Caco-2 (cell line): ENCODE measurements around the gene CPEB3. TPM values are rescaled to one million over a fixed set of nuclear protein-coding genes. Genes with fewer than 3 reads are reported as not detected.
"Not testable (repeated sequence)": the region's sequence is repeated elsewhere in the genome, so short reads cannot be mapped to it uniquely, and the experiment has no call there.

ENCODE experiments used
- BruUV-seq: library from RNA; stranded (reverse); fragments of 400-500 nt; replicated peaks from 2 replicates; lab custom pipeline; 2021; lab: Mats Ljungman, UMichigan
- CTCF ChIA-PET: fragments of 300-600 bp; sonication (Branson Sonifier 250); formaldehyde crosslinking; loops from one replicate; lab custom pipeline; 2022; ENCODE audit warnings: antibody characterized with exemption; lab: Charles Lee
- POLR2A ChIA-PET: fragments of 300-600 bp; sonication (Branson Sonifier 250); formaldehyde crosslinking; loops from one replicate; lab custom pipeline; 2022; ENCODE audit warnings: antibody characterized with exemption; lab: Charles Lee
- DNase-seq, 2 experiments: peaks; one replicate each; pipeline versions ENCODE4 v3.0.0 to v3.0.0-alpha.2; 2020 to 2022
- H3K27me3 ChIP-seq: replicated peaks from 2 replicates; pipeline ENCODE4 v1.6.0; 2011; ENCODE audit warnings: low read length; ENCODE audit not compliant: control insufficient read depth, insufficient read depth
- H3K36me3 ChIP-seq: 2 replicates; pipeline ENCODE4 v1.5.1; 2011; ENCODE audit warnings: low read length; ENCODE audit not compliant: control insufficient read depth, insufficient read depth
- H3K4me1 ChIP-seq: fragments of 250-450 bp; sonication (Bioruptor Pico); 2 replicates; pipeline ENCODE4 v1.5.1; 2020; ENCODE audit warnings: mild to moderate bottlenecking
- H3K4me3 ChIP-seq: 2 replicates; pipeline ENCODE4 v1.5.1; 2011; ENCODE audit warnings: low read depth, mild to moderate bottlenecking, control low read depth, low read length
- H3K9me3 ChIP-seq: fragments of 250-450 bp; sonication (Bioruptor Pico); 2 replicates; pipeline ENCODE4 v1.5.1; 2020; ENCODE audit warnings: mild to moderate bottlenecking, moderate library complexity
- H3K27ac Mint-ChIP-seq: one replicate; pipeline ENCODE4 v1.8.0; 2022; ENCODE audit warnings: mixed read lengths; ENCODE audit not compliant: unreplicated experiment
- H3K27me3 Mint-ChIP-seq: one replicate; pipeline ENCODE4 v1.8.0; 2022; ENCODE audit warnings: mixed read lengths; ENCODE audit not compliant: insufficient read depth, unreplicated experiment
- H3K36me3 Mint-ChIP-seq: one replicate; pipeline ENCODE4 v1.8.0; 2022; ENCODE audit warnings: mild to moderate bottlenecking, mixed read lengths; ENCODE audit not compliant: insufficient read depth, unreplicated experiment
- H3K4me1 Mint-ChIP-seq: one replicate; pipeline ENCODE4 v1.8.0; 2022; ENCODE audit warnings: low read depth, mixed read lengths; ENCODE audit not compliant: unreplicated experiment
- H3K4me3 Mint-ChIP-seq: one replicate; pipeline ENCODE4 v1.8.0; 2022; ENCODE audit warnings: mild to moderate bottlenecking, moderate library complexity, mixed read lengths; ENCODE audit not compliant: unreplicated experiment
- H3K9me3 Mint-ChIP-seq: one replicate; pipeline ENCODE4 v1.8.0; 2022; ENCODE audit warnings: mixed read lengths; ENCODE audit not compliant: unreplicated experiment
- CTCF ChIP-seq, 2 experiments: fragments of 200-600 bp in 1 of 2; IDR thresholded peaks; 1 replicate in 1 of 2; 2 replicates in 1 of 2; pipeline versions ENCODE4 v1.5.1 to v1.8.0; 2011 to 2022; ENCODE audit warnings: antibody characterized with exemption in 1 of 2, control low read depth in 1 of 2, inconsistent platforms in 1 of 2, low read depth in 1 of 2, low read length in 1 of 2, mild to moderate bottlenecking in 1 of 2, moderate library complexity in 1 of 2; ENCODE audit not compliant: insufficient read depth in 1 of 2, severe bottlenecking in 1 of 2, unreplicated experiment in 1 of 2
- intact Hi-C: fragments of 100-400 bp; cut with micrococcal nuclease; formaldehyde crosslinking; loops from one replicate; pipeline ENCODE4 v1.10.0; 2022; ENCODE audit not compliant: unreplicated experiment
- total RNA-seq: library from RNA; stranded (reverse); gene quantifications from 2 replicates; pipeline ENCODE4 v1.2.3, GENCODE V29; 2022

CPEB3 gene
- total RNA-seq, 1 experiment from 2014 or later: 2.3 TPM

GRCh38 chr10:92042541-92042940, 248.3 kb downstream of the CPEB3 start:
- BruUV-seq: no TSS peak
- peaks cover 21% of the 10 kb centered on the region for H3K36me3 Mint-ChIP-seq
- H3K9me3 ChIP-seq: no peaks in the 10 kb centered on the region
- peak overlapping the region; percentile 18 for H3K27ac Mint-ChIP-seq
- ChIA-PET POLR2A (no interaction called here), CTCF (no interaction called here)
- no peaks in the 10 kb centered on the region for H3K27me3 ChIP-seq
- intact Hi-C loops: no loop called here
- H3K4me1 ChIP-seq: peaks cover 9% of the 10 kb centered on the region; the same call in 1 of the 2 replicates
- DNase-seq: peak in 1 of 2 experiments; percentile 11
- peaks cover 22% of the 10 kb centered on the region for H3K4me1 Mint-ChIP-seq
- H3K9me3 Mint-ChIP-seq: no peaks in the 10 kb centered on the region
- no peaks in the 10 kb centered on the region for H3K27me3 Mint-ChIP-seq
- H3K4me3 ChIP-seq: no peak overlapping the region
- no peaks in the 10 kb centered on the region; the same call in 1 of the 2 replicates for H3K36me3 ChIP-seq
- H3K4me3 Mint-ChIP-seq: no peak overlapping the region
- TF ChIP-seq CTCF (IDR thresholded peaks at IDR 0.05; ENCODE audit: insufficient read depth in 1 of 2, low read depth in 1 of 2, low read length in 1 of 2, severe bottlenecking in 1 of 2, unreplicated experiment in 1 of 2): no peak

GRCh38 chr10:92038949-92039348, 251.9 kb downstream of the CPEB3 start:
- H3K9me3 ChIP-seq: peaks cover 18% of the 10 kb centered on the region
- no peaks in the 10 kb centered on the region for H3K27me3 ChIP-seq
- H3K36me3 Mint-ChIP-seq: peaks cover 44% of the 10 kb centered on the region
- peaks cover 7% of the 10 kb centered on the region for H3K9me3 Mint-ChIP-seq
- peaks cover 13% of the 10 kb centered on the region for H3K4me1 ChIP-seq
- DNase-seq: no peak
- ChIA-PET POLR2A (interaction anchor here (0.5 kb wide), 1 partner anchor 14 kb away, joined by 4 read pairs; no protein-coding TSS in a partner anchor), CTCF (no interaction called here)
- no TSS peak for BruUV-seq
- intact Hi-C loops: no loop called here
- no peak for TF ChIP-seq CTCF (IDR thresholded peaks at IDR 0.05; ENCODE audit: insufficient read depth in 1 of 2, low read depth in 1 of 2, low read length in 1 of 2, severe bottlenecking in 1 of 2, unreplicated experiment in 1 of 2)
- H3K27me3 Mint-ChIP-seq: no peaks in the 10 kb centered on the region
- no peaks in the 10 kb centered on the region; the same call in none of the 2 replicates for H3K36me3 ChIP-seq
- H3K27ac Mint-ChIP-seq: no peak overlapping the region
- no peak overlapping the region for H3K4me3 ChIP-seq
- peaks cover 19% of the 10 kb centered on the region for H3K4me1 Mint-ChIP-seq
- H3K4me3 Mint-ChIP-seq: no peak overlapping the region

- CTCF ChIA-PET: interaction anchor here (0.5 to 0.6 kb wide), 2 partner anchors 14 to 389 kb away, joined by 3 read pairs; no protein-coding TSS in a partner anchor
- POLR2A ChIA-PET, intact Hi-C loops, H3K27me3 ChIP-seq, H3K4me3 ChIP-seq, H3K27me3 Mint-ChIP-seq, H3K9me3 Mint-ChIP-seq, BruUV-seq, H3K36me3 ChIP-seq: not testable (repeated sequence)
- H3K36me3 Mint-ChIP-seq: peaks cover 46% of the 10 kb centered on the region
- peaks cover 25% of the 10 kb centered on the region for H3K4me1 Mint-ChIP-seq
- peak; percentile 83 to 90 for DNase-seq
- peak overlapping the region; percentile 34 for H3K4me3 Mint-ChIP-seq
- H3K27ac Mint-ChIP-seq: peak overlapping the region; percentile 90
- Histone ChIP-seq H3K4me1 (peaks cover 45% of the 10 kb centered on the region), H3K9me3 (peaks cover 18% of the 10 kb centered on the region)
Observed at GRCh38 chr10:92033070-92033469, 257.8 kb downstream of the CPEB3 start.
